HCEC 1CT (cell line): ENCODE results near the gene GJA1.
A peak's percentile ranks its signal among the peaks of the same experiment; 100 is the strongest.
"Not testable (repeated sequence)": the region's sequence is repeated elsewhere in the genome, so short reads cannot be mapped to it uniquely, and the experiment has no call there.

ENCODE experiments used
- DNase-seq: peaks from one replicate; pipeline ENCODE4 v3.0.0-alpha.2; 2017

Gene GJA1

GRCh38 chr6:121437851-121438651 lies 2.6 kb downstream of the GJA1 start:
- peak; percentile 25 for DNase-seq

GRCh38 chr6:121438869-121439268 lies 3.4 kb downstream of the GJA1 start:
- no peak for DNase-seq

GRCh38 chr6:121439475-121439874 lies 4.0 kb downstream of the GJA1 start:
- DNase-seq, result no peak

GRCh38 chr6:121439926-121440325 lies 4.5 kb downstream of the GJA1 start:
- no peak for DNase-seq

- DNase-seq, result no peak
Measured at GRCh38 chr6:121441477-121441876, 6.0 kb downstream of the GJA1 start.

- DNase-seq, result no peak
Measured at GRCh38 chr6:121442576-121442975, 7.1 kb downstream of the GJA1 start.

- DNase-seq, result no peak
Measured at GRCh38 chr6:121443971-121444541, 8.6 kb downstream of the GJA1 start.

- DNase-seq, result not testable (repeated sequence)
Measured at GRCh38 chr6:121446705-121447104, 11.3 kb downstream of the GJA1 start.

GRCh38 chr6:121447746-121448145 lies 12.3 kb downstream of the GJA1 start:
- DNase-seq, result not testable (repeated sequence)

GRCh38 chr6:121448528-121448927 lies 13.1 kb downstream of the GJA1 start:
- peak; percentile 40 for DNase-seq

GRCh38 chr6:121449331-121449730 lies 13.9 kb downstream of the GJA1 start:
- DNase-seq, result no peak

GRCh38 chr6:121450242-121450641 lies 14.8 kb downstream of the GJA1 start:
- DNase-seq, result no peak

- DNase-seq, result no peak
Measured at GRCh38 chr6:121451250-121451649, 15.8 kb downstream of the GJA1 start.

GRCh38 chr6:121453191-121453590 lies 17.7 kb downstream of the GJA1 start:
- DNase-seq, result no peak

GRCh38 chr6:121460170-121460569 lies 24.7 kb downstream of the GJA1 start:
- no peak for DNase-seq

- no peak for DNase-seq
Measured at GRCh38 chr6:121463087-121463486, 27.6 kb downstream of the GJA1 start.

- no peak for DNase-seq
Measured at GRCh38 chr6:121465101-121465500, 29.7 kb downstream of the GJA1 start.

- no peak for DNase-seq
Measured at GRCh38 chr6:121479486-121480098, 44.1 kb downstream of the GJA1 start.

- DNase-seq, result no peak
Measured at GRCh38 chr6:121480099-121480713, 44.8 kb downstream of the GJA1 start.

- DNase-seq, result peak; percentile 67
Measured at GRCh38 chr6:121482004-121482693, 46.7 kb downstream of the GJA1 start.

- no peak for DNase-seq
Measured at GRCh38 chr6:121482751-121483150, 47.3 kb downstream of the GJA1 start.

GRCh38 chr6:121485359-121485811 lies 49.9 kb downstream of the GJA1 start:
- DNase-seq, result peak; percentile 28

- no peak for DNase-seq
Measured at GRCh38 chr6:121491576-121491975, 56.1 kb downstream of the GJA1 start.
